Prostate gland (tissue), 2 donors: Measurements from ENCODE around the gene IL22RA1.

Source experiments
- CTCF ChIP-seq, 4 experiments: fragments of 200-600 bp in 2 of 4; fragments of 450-650 bp in 2 of 4; sonication (generic) in 2 of 4; IDR thresholded peaks; 1 replicate in 3 of 4; 2 replicates in 1 of 4; pipeline ENCODE4 v1.5.1; 2016 to 2019; ENCODE audit warnings: antibody characterized with exemption in 4 of 4, mild to moderate bottlenecking in 2 of 4, moderate library complexity in 2 of 4
- POLR2AphosphoS5 ChIP-seq: sonication (generic); formaldehyde crosslinking; IDR thresholded peaks from one replicate; pipeline ENCODE4 v1.6.1; 2017; ENCODE audit warnings: antibody characterized with exemption

DNA sequence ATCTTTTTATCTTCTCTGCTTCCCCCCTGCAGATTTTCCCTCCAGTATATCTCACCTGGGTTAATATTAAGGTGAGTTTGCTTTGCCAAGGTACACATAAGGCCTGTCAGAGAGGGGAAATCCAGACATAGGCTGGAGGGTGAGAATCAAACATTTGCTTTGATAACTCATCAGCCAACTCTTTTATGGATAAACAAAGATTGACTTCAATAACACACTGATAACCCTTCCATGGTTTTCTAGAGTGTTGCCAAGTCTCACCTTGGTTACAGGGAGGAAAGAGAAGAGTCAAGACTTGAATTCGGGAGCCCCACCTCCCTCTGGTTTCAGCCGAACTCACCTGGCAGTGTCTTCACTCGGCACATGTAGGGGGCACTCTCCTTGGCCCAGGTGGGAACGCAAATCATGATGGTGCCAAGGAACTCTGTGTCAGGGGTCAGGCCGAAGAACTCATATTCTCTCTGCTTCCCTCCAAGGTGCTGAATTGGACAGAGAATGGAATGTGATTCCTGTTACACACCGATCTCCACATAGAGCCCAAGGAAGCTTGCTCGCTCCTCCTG, 15.1 kb downstream of the IL22RA1 start:
- TF ChIP-seq CTCF (IDR thresholded peaks at IDR 0.05): no peak
- TF ChIP-seq POLR2AphosphoS5: no peak
